Thoracic aorta (tissue), 2 donors: ENCODE measurements around the gene DNAAF1. TPM values are rescaled to one million over a fixed set of nuclear protein-coding genes. Genes with fewer than 3 reads are reported as not detected.

Source experiments
- ATAC-seq: fragments of 150-250 bp; one replicate; pipeline ENCODE4 v1.8.0; 2017; ENCODE audit warnings: low read depth; ENCODE audit not compliant: insufficient number of reproducible peaks, low FRiP score
- DNase-seq: peaks from one replicate; pipeline ENCODE4 v3.0.0-alpha.2; 2020; ENCODE audit warnings: low spot score
- H3K27ac ChIP-seq, 2 donors: fragments of 200-600 bp; sonication (generic); 1 replicate in 1 of 2; 2 replicates in 1 of 2; pipeline ENCODE4 v1.5.1; 2016; ENCODE audit warnings: mild to moderate bottlenecking in 2 of 2, moderate library complexity in 2 of 2
- H3K27me3 ChIP-seq: fragments of 200-600 bp; sonication (generic); replicated peaks from 2 replicates; pipeline ENCODE4 v1.6.0; 2016; ENCODE audit warnings: mild to moderate bottlenecking; ENCODE audit not compliant: insufficient read depth
- H3K36me3 ChIP-seq: fragments of 200-600 bp; sonication (generic); one replicate; pipeline ENCODE4 v1.5.1; 2016
- H3K4me1 ChIP-seq, 2 donors: fragments of 200-600 bp; sonication (generic); 1 replicate in 1 of 2; 2 replicates in 1 of 2; pipeline versions ENCODE4 v1.5.1 to v1.6.0; 2016; ENCODE audit warnings: low read depth in 2 of 2, mild to moderate bottlenecking in 1 of 2; ENCODE audit not compliant: control insufficient read depth in 1 of 2
- H3K4me3 ChIP-seq: fragments of 200-600 bp; sonication (generic); 2 replicates; pipeline ENCODE4 v1.5.1; 2016; ENCODE audit warnings: mild to moderate bottlenecking
- H3K9me3 ChIP-seq: fragments of 200-600 bp; sonication (generic); 2 replicates; pipeline ENCODE4 v1.5.1; 2016
- CTCF ChIP-seq: fragments of 200-600 bp; sonication (generic); IDR thresholded peaks from one replicate; pipeline ENCODE4 v1.5.1; 2019; ENCODE audit warnings: antibody characterized with exemption
- total RNA-seq, 2 donors: library from RNA; depleted of rRNA; stranded (reverse); fragments of >200 nt; gene quantifications; one replicate each; pipeline versions ENCODE4 v1.1.0 to v1.2.3, GENCODE V29; 2016

The DNAAF1 gene
- total RNA-seq, 2 donors from 2014 or later = not detected

- H3K4me1 ChIP-seq = no peaks in the 10 kb centered on the region
- no peak overlapping the region for H3K27ac ChIP-seq
- peaks cover 6% of the 10 kb centered on the region for H3K27me3 ChIP-seq
- no peak for DNase-seq
- no peak for ATAC-seq
- H3K9me3 ChIP-seq = no peaks in the 10 kb centered on the region
- TF ChIP-seq CTCF = no peak
- H3K36me3 ChIP-seq = no peaks in the 10 kb centered on the region
- no peak overlapping the region for H3K4me3 ChIP-seq
Observed at GRCh38 chr16:84161037-84161436, 15.9 kb downstream of the DNAAF1 start.

GRCh38 chr16:84161801-84162200 is 16.7 kb downstream of the DNAAF1 start:
- no peak for ATAC-seq

GRCh38 chr16:84165746-84166145 is 20.6 kb downstream of the DNAAF1 start:
- H3K4me1 ChIP-seq = no peaks in the 10 kb centered on the region
- H3K4me3 ChIP-seq = no peak overlapping the region
- ATAC-seq (no peak), DNase-seq (no peak)
- H3K27me3 ChIP-seq = no peaks in the 10 kb centered on the region
- no peaks in the 10 kb centered on the region for H3K36me3 ChIP-seq
- no peak for TF ChIP-seq CTCF
- no peak overlapping the region for H3K27ac ChIP-seq
- no peaks in the 10 kb centered on the region for H3K9me3 ChIP-seq

More at GRCh38 chr16:84161801-84162200, 16.7 kb downstream of the DNAAF1 start:
- H3K27me3 ChIP-seq = peaks cover 3% of the 10 kb centered on the region
- H3K36me3 ChIP-seq = no peaks in the 10 kb centered on the region
- DNase-seq = no peak
- no peak overlapping the region for H3K27ac ChIP-seq
- no peaks in the 10 kb centered on the region for H3K4me1 ChIP-seq
- no peak overlapping the region for H3K4me3 ChIP-seq
- no peak for TF ChIP-seq CTCF
- no peaks in the 10 kb centered on the region for H3K9me3 ChIP-seq

- TF ChIP-seq CTCF = no peak
- no peaks in the 10 kb centered on the region for H3K9me3 ChIP-seq
- ATAC-seq (no peak), DNase-seq (no peak)
- H3K27me3 ChIP-seq = no peaks in the 10 kb centered on the region
- no peaks in the 10 kb centered on the region for H3K36me3 ChIP-seq
- H3K4me3 ChIP-seq = no peak overlapping the region
- no peaks in the 10 kb centered on the region for H3K4me1 ChIP-seq
- H3K27ac ChIP-seq = no peak overlapping the region
Observed at GRCh38 chr16:84166796-84167695, 21.9 kb downstream of the DNAAF1 start.

- no peaks in the 10 kb centered on the region for H3K9me3 ChIP-seq
- H3K27ac ChIP-seq = no peak overlapping the region
- no peaks in the 10 kb centered on the region for H3K4me1 ChIP-seq
- no peak overlapping the region for H3K4me3 ChIP-seq
- H3K36me3 ChIP-seq = no peaks in the 10 kb centered on the region
- no peak for DNase-seq
- no peaks in the 10 kb centered on the region for H3K27me3 ChIP-seq
- no peak for TF ChIP-seq CTCF
- no peak for ATAC-seq
Observed at GRCh38 chr16:84169765-84170310, 24.7 kb downstream of the DNAAF1 start.
